ENCODE results near the gene TMEM201.
"Not testable (repeated sequence)": the region's sequence is repeated elsewhere in the genome, so short reads cannot be mapped to it uniquely, and the experiment has no call there.

The TMEM201 gene

GRCh38 chr1:9615316-9616063 lies 26.8 kb downstream of the TMEM201 start:
- H3K9me3 ChIP-seq (ENCODE audit: control insufficient read depth, low read depth, low read length): no peaks in the 10 kb centered on the region
- H3K27me3 ChIP-seq (ENCODE audit: control insufficient read depth, insufficient read depth, low read length): no peaks in the 10 kb centered on the region
- no peak overlapping the region for H3K4me3 ChIP-seq (ENCODE audit: low read length)
- peaks cover 12% of the 10 kb centered on the region for H3K36me3 ChIP-seq (ENCODE audit: control insufficient read depth, low read depth, low read length)
- no peak overlapping the region for H3K27ac ChIP-seq (ENCODE audit: low read length)
- no peaks in the 10 kb centered on the region for H3K4me1 ChIP-seq (ENCODE audit: control insufficient read depth, low read depth, low read length)
- no peak overlapping the region for H3K9ac ChIP-seq (ENCODE audit: low read length)

GRCh38 chr1:9618909-9619679 lies 30.4 kb downstream of the TMEM201 start:
- no peak overlapping the region for H3K27ac ChIP-seq (ENCODE audit: low read length)
- H3K9me3 ChIP-seq (ENCODE audit: control insufficient read depth, low read depth, low read length): no peaks in the 10 kb centered on the region
- H3K4me3 ChIP-seq (ENCODE audit: low read length): no peak overlapping the region
- no peaks in the 10 kb centered on the region for H3K4me1 ChIP-seq (ENCODE audit: control insufficient read depth, low read depth, low read length)
- no peaks in the 10 kb centered on the region for H3K36me3 ChIP-seq (ENCODE audit: control insufficient read depth, low read depth, low read length)
- H3K9ac ChIP-seq (ENCODE audit: low read length): no peak overlapping the region
- no peaks in the 10 kb centered on the region for H3K27me3 ChIP-seq (ENCODE audit: control insufficient read depth, insufficient read depth, low read length)

- Histone ChIP-seq H3K4me1 (ENCODE audit: control insufficient read depth, low read depth, low read length) (no peaks in the 10 kb centered on the region), H3K36me3 (ENCODE audit: control insufficient read depth, low read depth, low read length) (no peaks in the 10 kb centered on the region), H3K4me3 (ENCODE audit: low read length) (no peak overlapping the region), H3K9ac (ENCODE audit: low read length) (no peak overlapping the region), H3K27me3 (ENCODE audit: control insufficient read depth, insufficient read depth, low read length) (peaks cover under 1% of the 10 kb centered on the region), H3K27ac (ENCODE audit: low read length) (no peak overlapping the region), H3K9me3 (ENCODE audit: control insufficient read depth, low read depth, low read length) (no peaks in the 10 kb centered on the region)
These were observed 32.3 kb downstream of the TMEM201 start for GRCh38 chr1:9621032-9621431.

GRCh38 chr1:9624081-9624480 lies 35.4 kb downstream of the TMEM201 start:
- no peaks in the 10 kb centered on the region for H3K9me3 ChIP-seq (ENCODE audit: control insufficient read depth, low read depth, low read length)
- no peak overlapping the region for H3K27ac ChIP-seq (ENCODE audit: low read length)

GRCh38 chr1:9625030-9625429 lies 36.3 kb downstream of the TMEM201 start:
- H3K9ac ChIP-seq (ENCODE audit: low read length); H3K4me1 ChIP-seq (ENCODE audit: control insufficient read depth, low read depth, low read length); H3K36me3 ChIP-seq (ENCODE audit: control insufficient read depth, low read depth, low read length); H3K27ac ChIP-seq (ENCODE audit: low read length); H3K4me3 ChIP-seq (ENCODE audit: low read length); H3K9me3 ChIP-seq (ENCODE audit: control insufficient read depth, low read depth, low read length): not testable (repeated sequence)
- H3K27me3 ChIP-seq (ENCODE audit: control insufficient read depth, insufficient read depth, low read length): peaks cover 20% of the 10 kb centered on the region

More at GRCh38 chr1:9624081-9624480, 35.4 kb downstream of the TMEM201 start:
- no peak overlapping the region for H3K9ac ChIP-seq (ENCODE audit: low read length)
- no peaks in the 10 kb centered on the region for H3K36me3 ChIP-seq (ENCODE audit: control insufficient read depth, low read depth, low read length)
- H3K4me1 ChIP-seq (ENCODE audit: control insufficient read depth, low read depth, low read length): no peaks in the 10 kb centered on the region
- H3K4me3 ChIP-seq (ENCODE audit: low read length): no peak overlapping the region
- peaks cover 20% of the 10 kb centered on the region for H3K27me3 ChIP-seq (ENCODE audit: control insufficient read depth, insufficient read depth, low read length)

- Histone ChIP-seq H3K27me3 (ENCODE audit: control insufficient read depth, insufficient read depth, low read length) (peaks cover 20% of the 10 kb centered on the region), H3K9me3 (ENCODE audit: control insufficient read depth, low read depth, low read length) (no peaks in the 10 kb centered on the region), H3K36me3 (ENCODE audit: control insufficient read depth, low read depth, low read length) (no peaks in the 10 kb centered on the region), H3K4me1 (ENCODE audit: control insufficient read depth, low read depth, low read length) (no peaks in the 10 kb centered on the region), H3K4me3 (ENCODE audit: low read length) (no peak overlapping the region), H3K27ac (ENCODE audit: low read length) (no peak overlapping the region), H3K9ac (ENCODE audit: low read length) (no peak overlapping the region)
These were observed 37.5 kb downstream of the TMEM201 start for GRCh38 chr1:9626201-9626608.

GRCh38 chr1:9628541-9629444 lies 40.1 kb downstream of the TMEM201 start:
- H3K27me3 ChIP-seq (ENCODE audit: control insufficient read depth, insufficient read depth, low read length): peaks cover 20% of the 10 kb centered on the region
- H3K27ac ChIP-seq (ENCODE audit: low read length): no peak overlapping the region
- H3K9me3 ChIP-seq (ENCODE audit: control insufficient read depth, low read depth, low read length): no peaks in the 10 kb centered on the region
- no peak overlapping the region for H3K9ac ChIP-seq (ENCODE audit: low read length)
- H3K4me3 ChIP-seq (ENCODE audit: low read length): no peak overlapping the region
- no peaks in the 10 kb centered on the region for H3K4me1 ChIP-seq (ENCODE audit: control insufficient read depth, low read depth, low read length)
- H3K36me3 ChIP-seq (ENCODE audit: control insufficient read depth, low read depth, low read length): no peaks in the 10 kb centered on the region

- Histone ChIP-seq H3K9ac (ENCODE audit: low read length) (no peak overlapping the region), H3K4me3 (ENCODE audit: low read length) (no peak overlapping the region), H3K4me1 (ENCODE audit: control insufficient read depth, low read depth, low read length) (no peaks in the 10 kb centered on the region), H3K36me3 (ENCODE audit: control insufficient read depth, low read depth, low read length) (no peaks in the 10 kb centered on the region), H3K27me3 (ENCODE audit: control insufficient read depth, insufficient read depth, low read length) (peaks cover 20% of the 10 kb centered on the region), H3K27ac (ENCODE audit: low read length) (no peak overlapping the region), H3K9me3 (ENCODE audit: control insufficient read depth, low read depth, low read length) (no peaks in the 10 kb centered on the region)
These were observed 40.9 kb downstream of the TMEM201 start for GRCh38 chr1:9629445-9630201.

GRCh38 chr1:9630331-9631111 lies 41.8 kb downstream of the TMEM201 start:
- Histone ChIP-seq H3K4me1 (ENCODE audit: control insufficient read depth, low read depth, low read length) (no peaks in the 10 kb centered on the region), H3K9ac (ENCODE audit: low read length) (no peak overlapping the region), H3K9me3 (ENCODE audit: control insufficient read depth, low read depth, low read length) (no peaks in the 10 kb centered on the region), H3K27me3 (ENCODE audit: control insufficient read depth, insufficient read depth, low read length) (peaks cover 20% of the 10 kb centered on the region), H3K27ac (ENCODE audit: low read length) (no peak overlapping the region), H3K4me3 (ENCODE audit: low read length) (no peak overlapping the region), H3K36me3 (ENCODE audit: control insufficient read depth, low read depth, low read length) (no peaks in the 10 kb centered on the region)

GRCh38 chr1:9631613-9632012 lies 42.9 kb downstream of the TMEM201 start:
- Histone ChIP-seq H3K9me3 (ENCODE audit: control insufficient read depth, low read depth, low read length) (no peaks in the 10 kb centered on the region), H3K36me3 (ENCODE audit: control insufficient read depth, low read depth, low read length) (no peaks in the 10 kb centered on the region), H3K4me1 (ENCODE audit: control insufficient read depth, low read depth, low read length) (no peaks in the 10 kb centered on the region), H3K9ac (ENCODE audit: low read length) (no peak overlapping the region), H3K27me3 (ENCODE audit: control insufficient read depth, insufficient read depth, low read length) (peaks cover 13% of the 10 kb centered on the region), H3K4me3 (ENCODE audit: low read length) (no peak overlapping the region), H3K27ac (ENCODE audit: low read length) (no peak overlapping the region)
